GM23248 (cell line): ENCODE data around the gene NPFFR1. TPM values are rescaled to one million over a fixed set of nuclear protein-coding genes. Genes with fewer than 3 reads are reported as not detected.

Experiments used
- DNase-seq: peaks from one replicate; pipeline ENCODE4 v3.0.0-alpha.2; 2015
- H2AFZ ChIP-seq: fragments of 200-600 bp; sonication (generic); 2 replicates; pipeline ENCODE4 v1.6.1; 2016; ENCODE audit warnings: antibody characterized with exemption
- H3F3A ChIP-seq: fragments of 200-600 bp; sonication (generic); 2 replicates; pipeline ENCODE4 v1.6.1; 2016; ENCODE audit warnings: mild to moderate bottlenecking, antibody characterized with exemption, mixed run types; ENCODE audit not compliant: insufficient read depth
- H3K27ac ChIP-seq: fragments of 200-600 bp; sonication (generic); 2 replicates; pipeline ENCODE4 v1.5.1; 2016; ENCODE audit warnings: mild to moderate bottlenecking
- H3K27me3 ChIP-seq: fragments of 200-600 bp; sonication (generic); replicated peaks from 2 replicates; pipeline ENCODE4 v1.6.1; 2016; ENCODE audit warnings: mild to moderate bottlenecking; ENCODE audit not compliant: insufficient read depth
- H3K36me3 ChIP-seq: fragments of 200-600 bp; sonication (generic); 2 replicates; pipeline ENCODE4 v1.6.1; 2016; ENCODE audit warnings: low read depth, mild to moderate bottlenecking
- H3K4me1 ChIP-seq: fragments of 200-600 bp; sonication (generic); 2 replicates; pipeline ENCODE4 v1.6.1; 2016; ENCODE audit warnings: mild to moderate bottlenecking; ENCODE audit not compliant: insufficient read depth
- H3K4me2 ChIP-seq: fragments of 200-600 bp; sonication (generic); one replicate; pipeline ENCODE4 v1.6.1; 2016; ENCODE audit warnings: mild to moderate bottlenecking; ENCODE audit not compliant: unreplicated experiment
- H3K4me3 ChIP-seq: fragments of 200-600 bp; sonication (generic); 2 replicates; pipeline ENCODE4 v1.5.1; 2016; ENCODE audit warnings: mild to moderate bottlenecking
- H3K79me2 ChIP-seq: fragments of 200-600 bp; sonication (generic); 2 replicates; pipeline ENCODE4 v1.6.1; 2016; ENCODE audit warnings: mild to moderate bottlenecking; ENCODE audit not compliant: insufficient read depth
- H3K9ac ChIP-seq: fragments of 200-600 bp; sonication (generic); 2 replicates; pipeline ENCODE4 v1.6.1; 2016; ENCODE audit warnings: mild to moderate bottlenecking
- H3K9me2 ChIP-seq: fragments of 200-600 bp; sonication (generic); 2 replicates; pipeline ENCODE4 v1.6.1; 2016; ENCODE audit warnings: mixed run types, mild to moderate bottlenecking, moderate library complexity; ENCODE audit not compliant: insufficient read depth
- H3K9me3 ChIP-seq: fragments of 200-600 bp; sonication (generic); one replicate; pipeline ENCODE4 v1.6.1; 2017; ENCODE audit warnings: low read depth
- H4K20me1 ChIP-seq: fragments of 200-600 bp; sonication (generic); 2 replicates; pipeline ENCODE4 v1.6.0; 2016; ENCODE audit not compliant: insufficient read depth
- EZH2 ChIP-seq: fragments of 200-600 bp; sonication (generic); IDR thresholded peaks from 2 replicates; pipeline ENCODE4 v1.6.1; 2018; ENCODE audit warnings: antibody characterized with exemption, mild to moderate bottlenecking; ENCODE audit not compliant: insufficient read depth, poor library complexity, severe bottlenecking
- EZH2phosphoT487 ChIP-seq: fragments of 200-600 bp; sonication (generic); IDR thresholded peaks from 2 replicates; pipeline ENCODE4 v1.6.1; 2018; ENCODE audit warnings: antibody characterized with exemption, moderate library complexity, mild to moderate bottlenecking, low read depth; ENCODE audit not compliant: insufficient read depth
- WGBS, 2 experiments: methylation state at CpG; one replicate each; pipeline ENCODE4 v1.1.6; 2015 to 2017; ENCODE audit warnings: low lambda C conversion rate in 2 of 2, low coverage in 1 of 2; ENCODE audit errors: missing lambda C conversion rate in 2 of 2; 5-methylcytosine and 5-hydroxymethylcytosine counted together
- in situ Hi-C: fragments of 300-500 bp; cut with MboI; formaldehyde crosslinking; loops from 2 replicates; pipeline ENCODE4 v1.15.0; 2020
- polyA plus RNA-seq: library from polyadenylated mRNA; unstranded; fragments of >200 nt; fragmentation: Nextera tagmentation; extraction: Ambion mirVana; gene quantifications from 2 replicates; pipeline ENCODE4 v1.2.1, GENCODE V29; 2016
- total RNA-seq: library from RNA; depleted of rRNA; stranded (reverse); fragments of >200 nt; shearing (Covaris generic); gene quantifications from 2 replicates; pipeline ENCODE4 v1.2.3, GENCODE V29; 2014

NPFFR1 gene
- total and polyA plus RNA-seq, 2 experiments from 2014 or later = not detected

- Histone ChIP-seq H3K4me2 (no peak overlapping the region), H3K9me3 (no peaks in the 10 kb centered on the region), H3K9me2 (no peaks in the 10 kb centered on the region), H2AFZ (no peak overlapping the region), H3F3A (peaks cover 8% of the 10 kb centered on the region; the same call in 1 of the 2 replicates), H3K27me3 (no peaks in the 10 kb centered on the region), H3K79me2 (peaks cover 36% of the 10 kb centered on the region), H3K36me3 (peaks cover 16% of the 10 kb centered on the region; the same call in 1 of the 2 replicates), H3K4me1 (0 out of 2 replicates have a peak, but pooled peaks cover 4% of the 10 kb centered on the region), H4K20me1 (no peaks in the 10 kb centered on the region), H3K9ac (no peak overlapping the region), H3K27ac (no peak overlapping the region), H3K4me3 (no peak overlapping the region)
- TF ChIP-seq EZH2 (no peak), EZH2phosphoT487 (no peak)
- in situ Hi-C loops = no loop called here
- peak; percentile 39 for DNase-seq
- 48 to 66% methylated on average over 3 of the region's 3 CpGs for whole genome bisulfite sequencing, 2 experiments
These were observed 61.4 kb downstream of the NPFFR1 start for GRCh38 chr10:70222340-70222794.

- Histone ChIP-seq H3K9me2 (no peaks in the 10 kb centered on the region), H3K79me2 (peaks cover 23% of the 10 kb centered on the region), H3F3A (peaks cover 8% of the 10 kb centered on the region; the same call in 1 of the 2 replicates), H3K27me3 (no peaks in the 10 kb centered on the region), H3K9ac (no peak overlapping the region), H3K36me3 (peaks cover 18% of the 10 kb centered on the region; the same call in 1 of the 2 replicates), H3K4me3 (no peak overlapping the region), H3K27ac (no peak overlapping the region), H2AFZ (0 out of 2 replicates have a peak overlapping the region, but pooled peaks have one; percentile 12), H3K4me2 (no peak overlapping the region), H4K20me1 (no peaks in the 10 kb centered on the region), H3K4me1 (0 out of 2 replicates have a peak, but pooled peaks cover 4% of the 10 kb centered on the region), H3K9me3 (no peaks in the 10 kb centered on the region)
- in situ Hi-C loops = no loop called here
- WGBS, 2 experiments = 0% methylated on average over 1 of the region's 1 CpG
- TF ChIP-seq EZH2phosphoT487 (no peak), EZH2 (no peak)
- DNase-seq = no peak
These were observed 62.8 kb downstream of the NPFFR1 start for GRCh38 chr10:70221030-70221429.

DNA sequence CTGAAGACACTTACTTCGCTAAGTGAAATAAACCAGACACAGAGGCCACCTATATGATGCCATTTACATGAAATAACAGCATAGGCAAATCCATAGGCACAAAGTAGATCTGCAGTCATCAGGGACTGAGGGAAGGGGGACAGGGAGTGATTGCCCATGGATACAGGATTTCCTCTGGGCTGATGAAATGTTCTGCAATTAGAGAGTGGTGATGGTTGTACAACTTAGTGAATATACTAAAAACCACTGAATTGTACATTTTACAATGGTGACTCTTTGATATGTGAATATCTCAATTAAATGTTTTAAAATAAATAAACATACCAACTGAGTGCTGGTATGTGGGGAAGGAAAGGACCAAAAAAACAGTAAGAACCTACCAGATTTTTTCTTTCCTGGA, 70.9 kb downstream of the NPFFR1 start:
- Histone ChIP-seq H3K27me3 (no peaks in the 10 kb centered on the region), H3K36me3 (peaks cover 38% of the 10 kb centered on the region), H3K4me1 (0 out of 2 replicates have a peak, but pooled peaks cover 8% of the 10 kb centered on the region), H3F3A (0 out of 2 replicates have a peak, but pooled peaks cover 3% of the 10 kb centered on the region), H2AFZ (no peak overlapping the region), H3K4me2 (no peak overlapping the region), H3K9me3 (no peaks in the 10 kb centered on the region), H3K9ac (no peak overlapping the region), H4K20me1 (no peaks in the 10 kb centered on the region), H3K4me3 (no peak overlapping the region), H3K9me2 (no peaks in the 10 kb centered on the region), H3K27ac (peak overlapping the region; percentile 6; the same call in 1 of the 2 replicates), H3K79me2 (no peaks in the 10 kb centered on the region)
- TF ChIP-seq EZH2phosphoT487 (no peak), EZH2 (no peak)
- in situ Hi-C loops = no loop called here
- WGBS, 2 experiments = 97 to 100% methylated on average over 1 of the region's 1 CpG
- DNase-seq = peak; percentile 46

GRCh38 chr10:70212277-70212676, 71.5 kb downstream of the NPFFR1 start:
- Histone ChIP-seq H4K20me1 (no peaks in the 10 kb centered on the region), H3K9me3 (no peaks in the 10 kb centered on the region), H3K9ac (no peak overlapping the region)

More at GRCh38 chr10:70212277-70212676, 71.5 kb downstream of the NPFFR1 start:
- H3K4me2 ChIP-seq = no peak overlapping the region
- no peaks in the 10 kb centered on the region for H3K9me2 ChIP-seq
- H3K27ac ChIP-seq = no peak overlapping the region
- no peaks in the 10 kb centered on the region for H3K27me3 ChIP-seq
- H3F3A ChIP-seq = 0 out of 2 replicates have a peak, but pooled peaks cover 3% of the 10 kb centered on the region
- DNase-seq = no peak
- no peak overlapping the region for H2AFZ ChIP-seq
- 0 out of 2 replicates have a peak, but pooled peaks cover 8% of the 10 kb centered on the region for H3K4me1 ChIP-seq
- in situ Hi-C loops = no loop called here
- no peaks in the 10 kb centered on the region for H3K79me2 ChIP-seq
- peaks cover 32% of the 10 kb centered on the region for H3K36me3 ChIP-seq
- no peak overlapping the region for H3K4me3 ChIP-seq
- no peak for TF ChIP-seq EZH2phosphoT487
- TF ChIP-seq EZH2 = no peak
